NCI-H2196 (cell line): Measurements from ENCODE around the gene PDLIM5.
"Not testable (repeated sequence)": the region's sequence is repeated elsewhere in the genome, so short reads cannot be mapped to it uniquely, and the experiment has no call there.

ENCODE experiments used
- DNase-seq: peaks from one replicate; lab custom pipeline; 2025; ENCODE audit not compliant: unreplicated experiment; lab: John Stamatoyannopoulos, UW

The PDLIM5 gene

DNA sequence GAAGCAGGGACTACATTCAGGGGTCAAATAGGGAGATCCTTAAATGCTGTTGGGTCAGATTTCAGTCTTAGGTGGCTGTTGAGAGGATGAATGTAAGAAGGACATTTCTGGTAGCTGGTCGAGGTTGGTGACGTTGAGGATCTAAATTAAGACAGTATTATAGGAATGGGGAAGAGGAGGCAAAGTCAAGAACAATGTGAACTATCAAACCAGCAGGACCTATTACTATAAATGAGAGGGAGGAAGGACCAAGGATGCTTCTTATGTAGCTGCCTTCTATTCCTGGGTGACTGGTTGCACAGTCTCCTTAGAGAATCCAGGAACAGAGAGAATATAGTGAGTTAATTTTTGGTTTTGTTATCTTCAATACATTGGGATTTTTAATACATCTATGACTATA, 187.6 kb downstream of the PDLIM5 start:
- DNase-seq = no peak

DNA sequence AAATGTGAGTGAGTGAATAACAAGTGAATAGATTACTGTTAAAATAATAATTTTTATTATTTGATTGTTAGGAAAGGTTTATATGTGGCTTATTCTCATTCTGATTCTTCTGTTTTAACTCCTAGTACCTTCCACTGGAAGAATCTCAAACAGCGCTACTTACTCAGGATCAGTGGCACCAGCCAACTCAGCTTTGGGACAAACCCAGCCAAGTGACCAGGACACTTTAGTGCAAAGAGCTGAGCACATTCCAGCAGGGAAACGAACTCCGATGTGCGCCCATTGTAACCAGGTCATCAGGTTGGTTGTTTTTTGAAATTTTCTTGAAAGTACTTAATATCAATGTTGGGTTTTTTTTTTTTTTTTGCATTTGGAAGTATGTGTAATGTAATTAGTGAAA, 188.4 kb downstream of the PDLIM5 start:
- DNase-seq = no peak

DNA sequence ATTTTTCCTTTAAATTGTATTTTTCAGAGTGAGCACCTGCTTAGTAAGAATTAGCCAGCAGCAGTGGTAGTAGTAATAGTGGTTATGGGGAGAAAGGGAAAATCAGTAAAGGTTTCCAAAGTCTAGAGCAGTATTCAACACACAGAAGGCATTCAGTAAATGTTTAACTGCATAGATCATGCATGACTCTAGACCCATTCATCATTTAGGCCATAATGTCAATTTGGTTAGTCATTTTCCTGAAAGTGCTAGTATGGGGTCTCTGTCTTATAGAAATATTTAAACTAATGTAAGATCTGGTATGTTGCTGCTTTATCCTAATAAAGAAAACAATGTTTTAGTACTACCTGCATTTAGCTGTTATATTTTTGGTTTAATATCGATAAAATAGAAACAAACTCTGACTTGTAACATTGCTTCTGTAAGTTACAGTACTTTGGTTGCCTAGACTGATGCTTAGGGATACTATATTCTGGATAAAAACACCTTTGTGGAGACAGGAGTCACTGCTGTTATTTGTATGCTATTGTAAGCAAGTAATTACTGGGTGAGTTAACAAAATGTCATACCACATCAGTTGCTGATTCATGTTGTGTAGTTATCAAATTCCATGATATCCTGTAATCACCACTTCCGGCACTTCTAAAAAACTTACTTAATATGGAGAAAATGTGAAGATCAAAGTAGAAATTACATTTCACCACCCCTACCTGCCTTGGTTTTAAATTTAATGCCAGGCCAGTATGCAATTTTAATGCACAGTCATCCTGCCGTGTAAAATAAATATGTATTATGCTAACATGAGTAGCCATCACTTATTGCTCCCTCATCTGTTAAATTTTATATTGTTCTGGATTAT, 190.2 kb downstream of the PDLIM5 start:
- no peak for DNase-seq

DNA sequence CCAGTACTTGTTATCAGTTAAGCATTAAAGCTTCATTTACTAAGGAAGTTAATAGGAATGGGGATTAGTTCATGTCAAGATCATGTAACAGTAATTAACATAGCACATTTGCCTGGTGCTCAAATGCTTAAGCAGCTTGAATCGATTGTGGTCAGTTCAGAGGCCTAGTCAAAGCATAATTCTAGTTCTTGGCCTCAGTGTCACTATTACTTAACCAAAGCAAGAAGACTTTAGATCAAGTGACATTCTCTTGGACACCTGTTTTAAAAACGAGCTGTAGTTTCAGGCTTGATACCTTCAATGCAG, 190.8 kb downstream of the PDLIM5 start:
- DNase-seq = no peak

DNA sequence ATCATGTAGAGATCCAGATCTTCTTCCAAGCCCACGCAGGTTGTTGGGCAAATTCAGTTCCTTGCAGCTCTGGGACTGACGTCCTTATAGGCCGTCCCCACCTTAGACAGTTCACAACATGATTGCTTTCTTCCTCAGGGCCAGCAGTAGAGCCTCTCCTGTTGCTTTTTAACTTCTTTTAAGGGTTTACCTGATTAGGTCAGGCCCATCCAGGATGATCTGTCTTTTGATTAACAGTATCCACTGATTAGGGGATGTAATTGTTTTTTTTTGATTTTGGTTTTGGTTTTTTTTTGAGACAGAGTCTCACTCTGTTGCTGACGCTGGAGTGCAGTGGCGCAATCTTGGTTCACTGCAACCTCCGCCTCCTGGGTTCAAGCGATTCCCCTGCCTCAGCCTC, 197.0 kb downstream of the PDLIM5 start:
- no peak for DNase-seq

DNA sequence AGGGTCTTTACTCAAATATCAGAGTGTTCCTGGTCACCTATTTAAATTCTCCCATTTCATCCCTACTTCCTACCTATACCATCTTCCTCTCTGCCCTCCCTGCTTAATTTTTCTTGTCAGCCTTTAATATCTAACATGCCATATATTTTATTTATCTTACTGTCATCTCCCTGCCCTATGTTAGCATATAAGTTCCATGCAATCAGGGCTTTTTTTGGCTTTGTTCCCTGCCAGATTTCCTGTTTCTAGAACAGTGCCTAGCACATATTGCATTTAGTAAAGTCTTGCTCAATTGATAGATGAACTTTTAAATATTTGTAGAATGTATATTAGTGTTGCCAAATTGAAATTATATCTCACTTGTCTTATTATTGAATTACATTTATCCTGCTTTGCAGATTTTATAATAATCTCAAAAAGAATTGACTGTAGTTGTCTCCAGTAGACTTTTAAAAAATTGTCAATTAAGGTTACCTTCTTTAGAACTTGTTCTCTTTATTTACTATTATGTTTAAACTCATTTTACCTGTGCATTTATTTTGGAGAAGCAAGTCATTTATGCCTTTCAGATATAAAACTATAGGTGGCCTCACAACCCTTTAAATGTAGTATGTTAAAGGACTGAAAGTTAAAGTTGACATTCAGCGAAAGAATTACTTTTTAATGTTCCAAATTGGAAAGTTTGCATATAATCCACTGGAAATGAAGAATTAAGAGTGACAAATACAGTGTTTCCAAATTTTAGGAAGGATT, 197.8 kb downstream of the PDLIM5 start:
- DNase-seq = no peak

DNA sequence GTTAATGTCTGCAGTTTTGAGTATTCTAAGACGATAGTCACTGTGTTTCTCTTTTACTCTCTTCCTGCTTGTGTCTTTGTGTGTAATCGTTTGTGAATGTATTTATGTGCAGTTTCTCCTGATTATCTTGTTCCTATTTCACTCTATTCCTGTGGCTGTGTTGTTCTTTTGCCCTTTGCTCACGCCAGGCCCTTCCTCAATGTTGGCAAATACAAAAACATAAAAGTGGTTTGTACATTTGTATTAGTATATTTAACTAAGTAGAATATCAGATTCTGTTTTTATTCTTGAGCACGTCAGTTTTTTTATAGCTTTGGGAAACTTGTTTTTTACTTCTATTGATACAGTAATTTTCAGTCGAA, 198.4 kb downstream of the PDLIM5 start:
- no peak for DNase-seq

DNA sequence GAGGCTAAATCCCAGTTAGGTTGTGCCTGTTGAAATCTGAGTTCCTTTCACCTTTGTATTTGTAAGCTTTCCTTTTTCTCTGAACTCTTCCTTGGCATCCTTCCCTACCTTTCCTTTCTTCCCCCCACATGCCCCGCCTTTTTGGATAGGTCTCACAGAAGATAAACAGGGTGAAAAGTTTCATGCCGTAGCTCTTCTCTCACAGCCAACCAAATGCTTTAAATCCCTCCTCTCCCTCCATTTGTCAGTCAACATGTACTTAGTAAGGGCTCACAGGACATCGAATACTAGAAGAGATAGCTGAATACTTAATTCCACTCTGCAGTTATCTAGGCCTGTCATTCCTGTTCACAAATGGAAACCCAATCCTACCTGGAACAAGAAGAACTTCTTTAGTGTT, 198.9 kb downstream of the PDLIM5 start:
- DNase-seq = no peak

DNA sequence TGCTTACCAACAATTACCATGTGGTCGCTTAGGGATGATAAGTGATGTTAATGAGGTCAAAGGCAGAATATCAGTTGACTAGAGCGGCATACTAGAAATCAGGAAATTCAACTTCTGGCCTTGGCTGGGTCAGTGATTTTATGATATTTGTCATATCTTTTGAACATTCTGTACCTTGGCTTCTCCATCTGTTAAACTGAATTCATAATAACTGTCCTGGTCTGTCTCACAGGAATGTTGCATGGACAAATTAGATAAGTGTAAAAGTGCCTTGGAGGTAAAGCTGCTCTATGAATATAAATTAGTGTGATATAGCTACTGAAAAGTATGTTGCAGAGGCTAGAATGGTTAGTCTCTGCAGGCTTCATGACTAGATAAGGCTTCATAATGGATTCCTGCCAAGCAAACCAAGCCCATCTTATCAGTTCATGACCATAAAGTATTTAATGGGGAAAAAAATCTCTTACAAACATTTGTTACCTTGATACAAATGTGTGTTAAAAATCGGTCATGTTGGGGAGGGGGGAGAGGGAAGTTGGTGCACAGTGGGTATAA, 201.4 kb downstream of the PDLIM5 start:
- DNase-seq = no peak

DNA sequence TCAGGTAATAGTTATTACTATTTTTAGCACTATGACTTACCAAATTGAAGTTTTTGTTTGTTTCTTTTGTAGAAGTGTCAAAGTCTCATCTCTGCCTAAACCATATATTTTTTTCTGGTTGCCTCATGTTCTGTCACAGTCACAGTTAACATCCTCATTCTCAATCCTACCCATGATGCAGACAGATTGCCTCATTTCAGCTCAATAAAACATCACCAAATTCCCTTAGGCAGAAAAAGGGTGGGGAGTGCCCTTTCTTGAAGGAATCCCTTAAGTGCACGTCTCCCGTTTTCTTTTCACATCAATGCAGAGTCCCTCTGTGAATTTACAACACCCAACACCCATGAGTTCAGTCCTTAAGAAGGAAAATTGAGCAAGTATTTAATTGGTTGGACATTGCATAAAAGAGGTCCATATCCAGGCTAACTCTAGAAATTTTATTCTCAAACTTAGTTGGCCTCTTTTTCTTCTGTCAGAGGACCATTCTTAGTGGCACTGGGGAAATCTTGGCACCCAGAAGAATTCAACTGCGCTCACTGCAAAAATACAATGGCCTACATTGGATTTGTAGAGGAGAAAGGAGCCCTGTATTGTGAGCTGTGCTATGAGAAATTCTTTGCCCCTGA, 202.4 kb downstream of the PDLIM5 start:
- DNase-seq = no peak

DNA sequence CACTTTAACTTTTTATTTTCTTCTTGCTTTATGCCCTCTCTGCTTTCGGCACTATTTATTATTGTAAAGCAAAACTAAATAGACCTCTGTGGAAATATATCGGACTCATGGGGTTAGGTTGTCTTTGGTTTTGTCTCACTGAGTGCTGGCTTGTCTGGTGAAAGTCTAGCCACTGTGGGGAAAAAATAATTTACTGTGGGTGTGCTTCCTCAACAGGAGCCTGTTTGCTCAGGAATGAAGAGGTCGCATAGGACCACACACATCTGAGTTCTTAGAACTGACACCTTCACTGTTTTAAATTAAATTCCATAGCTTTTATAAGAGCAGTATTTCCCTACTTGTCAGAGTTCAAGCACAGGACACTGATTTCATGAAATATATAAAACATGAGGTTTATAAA, 203.0 kb downstream of the PDLIM5 start:
- no peak for DNase-seq

DNA sequence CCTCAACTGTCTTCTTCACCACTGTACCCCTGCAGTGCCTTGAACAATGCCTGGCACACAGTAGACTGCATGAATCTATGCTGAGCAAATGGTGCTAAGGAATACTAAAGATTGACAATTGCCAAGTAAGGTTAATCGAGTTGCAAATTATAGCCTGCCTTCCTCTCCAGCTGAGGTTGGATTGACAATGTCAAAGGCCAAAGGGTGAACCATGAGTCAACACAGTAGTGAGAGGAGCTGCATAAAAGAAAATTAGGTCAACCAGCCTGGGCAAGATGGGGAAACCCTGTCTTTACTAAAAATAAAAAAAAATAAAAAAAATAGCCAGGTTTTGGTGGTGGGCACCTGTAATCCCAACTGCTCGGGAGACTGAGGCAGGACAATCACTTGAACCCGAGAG, 208.9 kb downstream of the PDLIM5 start:
- DNase-seq = no peak

DNA sequence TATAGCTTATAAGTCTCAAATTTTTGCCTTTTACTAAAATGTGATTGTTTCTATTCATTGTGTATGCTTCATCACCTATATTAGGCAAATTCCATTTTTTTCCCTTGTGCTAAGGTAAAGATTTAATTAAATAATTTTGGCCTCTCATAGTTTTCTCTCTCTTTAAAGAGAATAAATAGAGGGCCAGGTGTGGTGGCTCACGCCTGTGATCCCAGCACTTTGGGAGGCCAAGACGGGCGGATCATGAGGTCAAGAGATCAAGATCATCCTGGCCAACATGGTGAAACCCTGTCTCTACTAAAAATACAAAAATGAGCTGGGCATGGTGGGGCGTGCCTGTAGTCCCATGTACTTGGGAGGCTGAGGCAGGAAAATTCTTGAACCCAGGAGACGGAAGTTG, 213.3 kb downstream of the PDLIM5 start:
- DNase-seq = not testable (repeated sequence)

DNA sequence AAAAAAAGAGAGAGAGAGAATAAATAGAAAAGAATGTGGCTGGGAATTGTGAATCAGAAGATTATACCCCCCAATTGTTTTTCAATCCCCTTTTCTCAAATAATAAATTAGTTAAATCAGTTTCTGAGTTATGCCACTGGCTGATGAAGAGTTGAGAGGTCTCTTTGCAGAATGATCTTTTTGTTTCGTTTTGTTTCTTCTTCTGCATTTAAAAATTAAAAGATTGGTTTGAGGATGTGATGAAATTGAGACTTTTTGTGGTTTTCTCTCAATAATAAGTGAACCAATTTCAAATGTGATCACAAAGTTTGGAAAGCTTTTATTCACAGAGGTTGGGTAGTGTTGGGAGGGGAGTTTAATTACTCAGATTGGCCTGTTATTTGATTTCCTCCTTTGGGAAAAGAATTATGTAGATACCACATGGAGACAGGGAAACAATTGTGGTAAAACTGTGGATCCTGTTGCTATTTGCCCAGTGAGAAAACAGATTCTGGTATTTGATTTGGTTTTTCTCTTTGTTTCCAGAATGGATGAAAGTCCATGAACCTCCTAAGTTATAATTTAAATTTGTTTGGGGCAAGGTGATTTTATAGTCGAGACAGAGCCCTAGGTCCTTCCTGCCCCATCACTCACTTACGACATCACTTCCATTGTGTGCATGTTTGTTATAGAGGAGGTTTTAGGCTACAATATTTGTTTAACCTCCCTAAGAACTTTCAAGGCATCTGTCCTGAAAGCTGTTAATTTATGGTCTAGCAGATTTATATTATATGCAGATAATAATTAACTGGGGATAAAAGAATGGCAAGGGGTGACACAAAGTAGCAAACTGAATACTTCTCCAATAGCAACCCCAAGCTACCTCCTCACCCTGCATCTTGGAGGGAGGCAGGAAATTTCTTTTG, 214.0 kb downstream of the PDLIM5 start:
- no peak for DNase-seq

DNA sequence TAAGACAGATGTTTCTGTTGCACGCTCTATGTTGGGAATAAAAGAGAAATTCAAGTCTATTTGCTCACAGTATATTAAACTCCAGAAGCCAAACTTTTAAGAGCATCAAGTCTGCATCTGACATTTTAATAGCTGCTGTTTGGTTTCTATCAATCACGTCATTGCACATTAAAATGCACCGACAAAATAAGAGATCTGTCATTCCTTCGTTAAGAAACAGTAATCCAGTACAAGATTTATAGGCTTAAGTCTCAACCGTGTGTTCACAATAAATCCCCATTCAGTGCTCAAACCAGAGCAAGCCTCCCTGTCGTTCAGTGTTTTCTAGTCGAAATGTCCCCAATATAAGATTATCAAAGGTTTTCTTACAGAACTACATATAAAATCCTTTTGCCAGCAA, 217.0 kb downstream of the PDLIM5 start:
- DNase-seq = no peak

DNA sequence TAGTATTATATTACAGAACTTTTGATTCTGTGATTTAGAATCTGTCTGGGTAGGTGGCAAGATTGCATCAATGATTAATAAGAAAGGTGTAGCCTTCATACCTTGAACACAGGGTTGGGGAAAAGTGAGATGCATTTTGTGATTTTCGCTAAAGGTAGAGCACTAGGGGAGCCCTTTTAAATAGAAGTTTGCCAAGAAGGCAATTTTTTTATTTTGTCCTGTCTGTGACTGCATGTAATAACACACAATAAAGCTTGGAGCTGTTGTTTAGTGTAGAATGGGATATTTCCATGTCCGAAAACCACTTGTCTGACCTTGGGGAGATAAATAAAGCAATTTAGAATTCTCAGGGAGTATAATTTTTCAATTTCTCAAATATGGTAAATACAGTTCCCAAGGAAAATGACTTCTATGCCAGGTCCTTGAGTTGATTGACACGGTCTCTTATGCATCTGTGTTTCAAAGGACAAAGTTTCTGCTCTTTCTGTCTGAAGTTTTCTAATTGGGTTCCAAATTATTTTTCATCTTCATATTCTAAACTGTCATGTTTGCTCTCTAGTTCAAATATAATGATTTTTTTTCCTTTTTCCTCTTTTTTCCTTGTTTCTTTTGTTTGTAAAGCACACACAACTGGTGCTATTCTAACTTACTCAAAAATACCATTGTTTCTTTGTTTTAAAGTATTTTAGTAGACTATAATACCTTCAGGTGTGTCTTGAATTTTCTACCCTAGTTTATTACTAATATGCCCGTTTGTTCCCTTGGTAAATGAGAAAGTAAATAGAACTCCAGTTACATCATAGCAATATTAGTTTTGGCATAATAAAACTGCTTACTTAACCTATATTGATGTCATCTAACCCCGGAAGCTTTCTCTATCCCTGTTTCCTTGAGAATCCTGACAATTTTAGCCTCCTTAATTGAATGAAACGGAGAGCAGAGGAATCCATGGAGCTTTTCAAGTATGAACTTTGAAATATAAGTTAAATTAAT, 218.2 kb downstream of the PDLIM5 start:
- no peak for DNase-seq

DNA sequence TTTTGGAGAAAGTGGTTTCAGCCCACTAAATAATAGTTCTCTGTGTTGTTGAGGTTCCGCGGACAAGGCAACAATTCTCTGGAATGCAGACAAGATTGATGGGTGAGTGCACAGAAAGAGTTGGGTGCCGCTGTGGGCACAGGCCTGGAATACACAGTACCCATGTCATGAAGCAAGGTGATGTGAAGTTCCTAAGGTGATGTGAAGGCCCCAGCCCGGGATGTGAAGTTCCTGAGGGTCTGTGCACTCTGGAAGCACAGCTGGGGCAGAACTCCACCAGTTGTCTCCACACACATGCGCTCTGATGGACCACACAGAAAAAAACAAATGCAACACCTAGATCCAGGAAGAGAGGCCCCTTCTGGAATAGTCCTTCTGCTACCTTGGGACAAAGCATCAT, 219.4 kb downstream of the PDLIM5 start:
- DNase-seq = no peak

DNA sequence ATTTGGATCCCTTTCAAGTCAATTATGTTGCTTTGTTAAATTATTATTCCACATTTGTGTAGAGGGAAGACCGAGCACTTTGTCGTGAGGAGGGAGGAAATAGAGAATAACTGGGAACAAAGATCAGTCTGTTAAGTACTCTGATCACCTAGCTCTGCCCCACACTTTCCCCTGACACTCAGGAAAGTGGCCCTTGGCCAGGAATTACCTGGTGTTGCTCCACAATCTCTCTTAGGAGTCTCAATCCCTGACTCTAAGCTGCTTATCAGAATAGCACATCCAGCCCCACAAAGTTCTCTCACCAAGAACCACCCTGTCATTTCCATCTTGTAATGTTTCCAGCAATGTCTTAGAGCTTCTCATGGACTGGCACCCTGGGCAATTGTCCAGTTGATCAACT, 222.2 kb downstream of the PDLIM5 start:
- DNase-seq = no peak

DNA sequence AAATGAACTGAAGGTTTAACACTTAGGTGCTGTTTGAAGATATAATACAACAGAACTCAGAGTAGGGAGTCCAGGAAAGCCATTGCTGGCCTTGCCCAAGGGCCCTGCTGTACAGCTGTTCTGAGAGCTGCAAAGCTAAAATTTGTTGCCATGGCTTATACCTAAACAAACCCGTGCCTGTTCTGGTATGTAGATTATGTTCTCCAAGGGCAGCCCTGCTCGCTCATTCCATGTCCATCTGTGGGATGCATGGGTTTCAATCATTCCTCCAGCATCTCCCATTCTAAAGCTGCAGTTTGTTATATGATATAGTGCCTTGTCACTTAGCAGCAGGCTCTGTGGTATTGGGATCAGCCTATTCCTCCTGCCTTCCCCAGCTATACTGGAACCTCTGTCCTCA, 225.2 kb downstream of the PDLIM5 start:
- DNase-seq = no peak

DNA sequence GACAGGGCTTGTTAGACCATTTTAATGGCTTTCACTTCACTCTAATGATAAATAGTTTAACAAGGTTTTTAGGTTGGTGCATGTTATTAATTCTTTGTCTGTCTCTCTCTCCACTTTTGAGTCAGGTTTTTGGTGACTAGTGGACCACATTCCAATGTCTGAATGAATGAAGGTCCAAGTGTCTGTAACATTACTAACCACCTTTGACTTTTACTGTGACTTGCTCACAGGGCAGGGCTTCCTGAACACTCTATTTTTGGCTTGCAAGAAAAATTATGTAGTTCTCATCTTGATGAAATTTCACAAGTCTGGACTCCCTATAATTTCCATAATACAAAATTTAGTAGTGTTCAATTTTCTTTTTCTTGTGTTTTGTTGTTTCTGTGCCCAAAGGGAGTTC, 227.2 kb downstream of the PDLIM5 start:
- no peak for DNase-seq
